H9 (cell line): Measurements from ENCODE around the gene MYO3A. TPM values are rescaled to one million over a fixed set of nuclear protein-coding genes. Genes with fewer than 3 reads are reported as not detected.

Experiments used
- DNase-seq: peaks from one replicate; pipeline ENCODE4 v3.0.0-alpha.2; 2017
- H2AFZ ChIP-seq: one replicate; pipeline ENCODE4 v1.6.1; 2013; ENCODE audit warnings: mild to moderate bottlenecking, low read length, control low read depth, moderate library complexity
- H2AK5ac ChIP-seq: 2 replicates; pipeline ENCODE4 v1.6.1; 2013; ENCODE audit warnings: low read length, control low read depth, mixed read lengths; ENCODE audit not compliant: insufficient read length
- H2BK120ac ChIP-seq: one replicate; pipeline ENCODE4 v1.6.1; 2013; ENCODE audit warnings: low read depth, mild to moderate bottlenecking, low read length, control low read depth, inconsistent platforms; ENCODE audit not compliant: poor library complexity, severe bottlenecking
- H2BK12ac ChIP-seq: 2 replicates; pipeline ENCODE4 v1.6.1; 2013; ENCODE audit warnings: low read length, control low read depth, mixed read lengths, low read depth; ENCODE audit not compliant: insufficient read length
- H2BK15ac ChIP-seq: 2 replicates; pipeline ENCODE4 v1.6.1; 2013; ENCODE audit warnings: low read depth, low read length, control low read depth
- H2BK20ac ChIP-seq: one replicate; pipeline ENCODE4 v1.6.1; 2013; ENCODE audit warnings: low read depth, mild to moderate bottlenecking, low read length, control low read depth, inconsistent platforms; ENCODE audit not compliant: poor library complexity, severe bottlenecking
- H2BK5ac ChIP-seq: 2 replicates; pipeline ENCODE4 v1.6.1; 2013; ENCODE audit warnings: low read length, control low read depth, mixed read lengths; ENCODE audit not compliant: insufficient read length
- H3K14ac ChIP-seq: 2 replicates; pipeline ENCODE4 v1.6.1; 2013; ENCODE audit warnings: low read length, control low read depth; ENCODE audit not compliant: insufficient read depth
- H3K18ac ChIP-seq: 2 replicates; pipeline ENCODE4 v1.6.1; 2013; ENCODE audit warnings: low read depth, mild to moderate bottlenecking, mixed read lengths, low read length, control low read depth; ENCODE audit not compliant: insufficient read length
- H3K23ac ChIP-seq: 2 replicates; pipeline ENCODE4 v1.6.1; 2013; ENCODE audit warnings: low read length, control low read depth, mixed read lengths, low read depth; ENCODE audit not compliant: insufficient read length
- H3K23me2 ChIP-seq: 2 replicates; pipeline ENCODE4 v1.6.1; 2013; ENCODE audit warnings: low read depth, mild to moderate bottlenecking, mixed read lengths, low read length, control low read depth; ENCODE audit not compliant: insufficient read length, poor library complexity, severe bottlenecking
- H3K27ac ChIP-seq: 2 replicates; pipeline ENCODE4 v1.5.1; 2013; ENCODE audit warnings: low read length, control low read depth, mixed read lengths, low read depth; ENCODE audit not compliant: insufficient read length
- H3K27me3 ChIP-seq: 2 replicates; pipeline ENCODE4 v1.6.1; 2013; ENCODE audit warnings: low read length, control low read depth, inconsistent platforms; ENCODE audit not compliant: insufficient read depth
- H3K4ac ChIP-seq: 2 replicates; pipeline ENCODE4 v1.6.1; 2013; ENCODE audit warnings: low read depth, mild to moderate bottlenecking, control low read depth, inconsistent platforms, low read length, moderate library complexity
- H3K4me1 ChIP-seq: 2 replicates; pipeline ENCODE4 v1.6.1; 2013; ENCODE audit warnings: low read length, control low read depth, inconsistent platforms; ENCODE audit not compliant: insufficient read depth
- H3K4me2 ChIP-seq: 2 replicates; pipeline ENCODE4 v1.6.1; 2013; ENCODE audit warnings: low read length, control low read depth, mixed read lengths; ENCODE audit not compliant: insufficient read length, insufficient read depth
- H3K56ac ChIP-seq: 2 replicates; pipeline ENCODE4 v1.6.1; 2013; ENCODE audit warnings: low read depth, mild to moderate bottlenecking, mixed read lengths, low read length, control low read depth; ENCODE audit not compliant: insufficient read length
- H3K79me1 ChIP-seq: 2 replicates; pipeline ENCODE4 v1.6.1; 2013; ENCODE audit warnings: low read depth, mild to moderate bottlenecking, moderate library complexity, low read length, control low read depth, inconsistent platforms; ENCODE audit not compliant: insufficient read depth, poor library complexity, severe bottlenecking
- H3K79me2 ChIP-seq: 2 replicates; pipeline ENCODE4 v1.6.1; 2013; ENCODE audit warnings: low read length, control low read depth, inconsistent platforms; ENCODE audit not compliant: insufficient read depth
- H3K9ac ChIP-seq: 2 replicates; pipeline ENCODE4 v1.6.1; 2013; ENCODE audit warnings: low read length, control low read depth, mixed read lengths; ENCODE audit not compliant: insufficient read length; ENCODE audit errors: extremely low read depth
- H3K9me3 ChIP-seq: one replicate; pipeline ENCODE4 v1.6.1; 2013; ENCODE audit warnings: low read depth, low read length, inconsistent platforms; ENCODE audit not compliant: control insufficient read depth
- H3T11ph ChIP-seq: one replicate; pipeline ENCODE4 v1.6.1; 2013; ENCODE audit warnings: mild to moderate bottlenecking, low read length, control low read depth, inconsistent platforms
- H4K20me1 ChIP-seq: one replicate; pipeline ENCODE4 v1.6.1; 2013; ENCODE audit not compliant: control insufficient read depth, insufficient read length, insufficient read depth
- H4K5ac ChIP-seq: 2 replicates; pipeline ENCODE4 v1.6.1; 2013; ENCODE audit warnings: low read depth, mild to moderate bottlenecking, mixed read lengths, low read length, control low read depth; ENCODE audit not compliant: insufficient read length
- H4K8ac ChIP-seq: replicated peaks from 2 replicates; pipeline ENCODE4 v1.6.1; 2013; ENCODE audit warnings: low read length, control low read depth, mixed read lengths, low read depth; ENCODE audit not compliant: insufficient read length
- H4K91ac ChIP-seq: 2 replicates; pipeline ENCODE4 v1.6.1; 2013; ENCODE audit warnings: low read depth, mild to moderate bottlenecking, moderate library complexity, mixed read lengths, low read length, control low read depth; ENCODE audit not compliant: insufficient read length
- H3K27ac Mint-ChIP-seq, 3 experiments: 2 replicates in 2 of 3; 3 replicates in 1 of 3; pipeline ENCODE4 v1.8.0; 2020 to 2021; ENCODE audit warnings: mixed read lengths in 3 of 3, mild to moderate bottlenecking in 1 of 3, moderate library complexity in 1 of 3
- H3K27me3 Mint-ChIP-seq: 2 replicates; pipeline ENCODE4 v1.8.0; 2021; ENCODE audit warnings: low read depth, mild to moderate bottlenecking, moderate library complexity, mixed read lengths
- H3K36me3 Mint-ChIP-seq, 3 experiments: 2 replicates in 2 of 3; 3 replicates in 1 of 3; pipeline ENCODE4 v1.8.0; 2020 to 2021; ENCODE audit warnings: low read depth in 3 of 3, mixed read lengths in 3 of 3; ENCODE audit not compliant: insufficient read depth in 1 of 3
- H3K4me1 Mint-ChIP-seq, 2 experiments: 2 replicates each; pipeline ENCODE4 v1.8.0; 2020; ENCODE audit warnings: mixed read lengths in 2 of 2
- H3K4me3 Mint-ChIP-seq, 2 experiments: 2 replicates in 1 of 2; 3 replicates in 1 of 2; pipeline ENCODE4 v1.8.0; 2020 to 2021; ENCODE audit warnings: mild to moderate bottlenecking in 2 of 2, mixed read lengths in 2 of 2, moderate library complexity in 1 of 2
- H3K9me3 Mint-ChIP-seq, 2 experiments: 2 replicates in 1 of 2; 3 replicates in 1 of 2; pipeline ENCODE4 v1.8.0; 2020; ENCODE audit warnings: mild to moderate bottlenecking in 2 of 2, mixed read lengths in 2 of 2, moderate library complexity in 1 of 2
- WGBS: extraction: QIAGEN DNeasy Blood & Tissue Kit; methylation state at CpG from one replicate; pipeline ENCODE4 v1.1.7; 2013; ENCODE audit warnings: missing lambda C conversion rate, low lambda C conversion rate, mixed read lengths; ENCODE audit not compliant: insufficient read length; ENCODE audit errors: extremely low coverage; 5-methylcytosine and 5-hydroxymethylcytosine counted together
- total RNA-seq: library from RNA; stranded (reverse); gene quantifications from 2 replicates; pipeline ENCODE4 v1.2.1, GENCODE V29; 2021
- TF ChIP-seq, protein P1 (sequence below): fragments of 200-600 bp; sonication (generic); conservative IDR thresholded peaks from 3 replicates; pipeline ENCODE4 v1.8.0; 2021; ENCODE audit warnings: antibody characterized with exemption, mild to moderate bottlenecking

MYO3A gene
- total RNA-seq, 1 experiment from 2014 or later, result 4.3 TPM

DNA sequence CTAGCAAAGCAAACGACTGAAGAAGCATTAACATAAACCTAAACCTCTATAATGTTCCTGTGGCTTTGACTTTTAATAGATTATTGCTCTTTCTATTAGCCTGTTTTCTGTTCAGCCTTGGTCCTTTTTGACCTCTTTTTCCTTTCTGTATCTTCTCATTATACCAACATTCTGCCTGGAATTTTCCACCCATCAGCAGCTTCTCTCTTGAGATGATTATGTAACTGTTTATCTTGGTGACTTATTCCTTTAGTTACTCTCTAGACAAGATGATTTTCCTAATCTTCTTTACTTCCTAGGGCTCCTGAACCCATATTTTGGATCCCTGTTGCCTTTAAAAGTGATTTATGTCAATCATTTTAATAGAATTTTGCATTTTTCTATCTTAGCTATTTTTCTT, 81.1 kb downstream of the MYO3A start:
- H3K9ac ChIP-seq, result no peak overlapping the region
- Mint-ChIP-seq H3K9me3 (peaks cover 0 to 2% of the 10 kb centered on the region in 2 experiments; a peak in 1 of 5 replicates), H3K4me3 (no peak overlapping the region), H3K27ac (no peak overlapping the region), H3K36me3 (peaks cover 0 to 6% (median 0%) of the 10 kb centered on the region in 3 experiments; a peak in 2 of 7 replicates), H3K4me1 (peaks cover 12 to 13% of the 10 kb centered on the region in 2 experiments), H3K27me3 (no peaks in the 10 kb centered on the region)
- no peak overlapping the region for H3K18ac ChIP-seq
- H2AK5ac ChIP-seq, result no peak overlapping the region
- no peak overlapping the region for H3K4ac ChIP-seq
- H2BK5ac ChIP-seq, result no peak overlapping the region
- no peak for DNase-seq
- H4K8ac ChIP-seq, result no peak overlapping the region
- no peak overlapping the region for H4K91ac ChIP-seq
- no peak overlapping the region for H2BK20ac ChIP-seq
- no CpG with 5 or more reads among the region's 1 CpG for WGBS
- H3K23ac ChIP-seq, result no peak overlapping the region
- H2BK15ac ChIP-seq, result no peak overlapping the region
- no peaks in the 10 kb centered on the region; the same call in 1 of the 2 replicates for H3K4me1 ChIP-seq
- no peak overlapping the region for H2AFZ ChIP-seq
- H3K56ac ChIP-seq, result no peak overlapping the region
- H2BK12ac ChIP-seq, result no peak overlapping the region
- no peak overlapping the region for H3K14ac ChIP-seq
- H3K4me2 ChIP-seq, result no peak overlapping the region
- no peaks in the 10 kb centered on the region for H3K79me1 ChIP-seq
- H3K27me3 ChIP-seq, result no peaks in the 10 kb centered on the region
- H3K23me2 ChIP-seq, result no peaks in the 10 kb centered on the region
- TF ChIP-seq, protein P1, sequence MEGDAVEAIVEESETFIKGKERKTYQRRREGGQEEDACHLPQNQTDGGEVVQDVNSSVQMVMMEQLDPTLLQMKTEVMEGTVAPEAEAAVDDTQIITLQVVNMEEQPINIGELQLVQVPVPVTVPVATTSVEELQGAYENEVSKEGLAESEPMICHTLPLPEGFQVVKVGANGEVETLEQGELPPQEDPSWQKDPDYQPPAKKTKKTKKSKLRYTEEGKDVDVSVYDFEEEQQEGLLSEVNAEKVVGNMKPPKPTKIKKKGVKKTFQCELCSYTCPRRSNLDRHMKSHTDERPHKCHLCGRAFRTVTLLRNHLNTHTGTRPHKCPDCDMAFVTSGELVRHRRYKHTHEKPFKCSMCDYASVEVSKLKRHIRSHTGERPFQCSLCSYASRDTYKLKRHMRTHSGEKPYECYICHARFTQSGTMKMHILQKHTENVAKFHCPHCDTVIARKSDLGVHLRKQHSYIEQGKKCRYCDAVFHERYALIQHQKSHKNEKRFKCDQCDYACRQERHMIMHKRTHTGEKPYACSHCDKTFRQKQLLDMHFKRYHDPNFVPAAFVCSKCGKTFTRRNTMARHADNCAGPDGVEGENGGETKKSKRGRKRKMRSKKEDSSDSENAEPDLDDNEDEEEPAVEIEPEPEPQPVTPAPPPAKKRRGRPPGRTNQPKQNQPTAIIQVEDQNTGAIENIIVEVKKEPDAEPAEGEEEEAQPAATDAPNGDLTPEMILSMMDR, result no peak
- H3K9me3 ChIP-seq, result no peaks in the 10 kb centered on the region
- H3K27ac ChIP-seq, result no peak overlapping the region
- no peaks in the 10 kb centered on the region for H3K79me2 ChIP-seq
- no peak overlapping the region for H4K5ac ChIP-seq
- H3T11ph ChIP-seq, result no peak overlapping the region
- no peak overlapping the region for H2BK120ac ChIP-seq
- H4K20me1 ChIP-seq, result no peaks in the 10 kb centered on the region
